ENCODE data around the gene NRM. TPM values are rescaled to one million over a fixed set of nuclear protein-coding genes. Genes with fewer than 3 reads are reported as not detected.
"Not testable (repeated sequence)": the region's sequence is repeated elsewhere in the genome, so short reads cannot be mapped to it uniquely, and the experiment has no call there.

The NRM gene
- polyA plus RNA-seq, 1 donor: 30.9 TPM

DNA sequence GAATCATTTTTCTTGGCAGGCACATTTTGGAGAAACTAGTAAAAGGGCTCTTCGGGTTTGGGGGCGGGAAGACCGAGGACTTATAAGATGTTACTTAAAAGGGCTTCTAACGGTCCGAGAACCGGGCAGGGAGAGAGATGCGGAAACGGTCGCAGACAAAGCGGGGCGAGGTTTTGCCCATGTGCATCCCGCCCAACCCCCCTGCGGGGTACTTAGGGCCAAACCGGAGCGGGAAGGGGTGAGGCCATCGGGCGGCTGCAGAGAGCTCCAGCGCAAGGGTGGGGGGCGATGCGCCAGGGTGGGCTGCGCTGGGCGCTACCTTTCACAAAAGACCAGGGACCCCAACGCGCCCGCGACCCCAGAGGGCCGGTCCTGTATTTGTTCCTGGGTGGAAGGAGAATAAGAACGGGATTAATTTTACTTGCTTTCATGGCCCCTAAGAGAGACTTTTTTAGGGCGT, 30.0 kb upstream of the NRM start:
- DNase-seq (ENCODE audit: low read depth): no peak

DNA sequence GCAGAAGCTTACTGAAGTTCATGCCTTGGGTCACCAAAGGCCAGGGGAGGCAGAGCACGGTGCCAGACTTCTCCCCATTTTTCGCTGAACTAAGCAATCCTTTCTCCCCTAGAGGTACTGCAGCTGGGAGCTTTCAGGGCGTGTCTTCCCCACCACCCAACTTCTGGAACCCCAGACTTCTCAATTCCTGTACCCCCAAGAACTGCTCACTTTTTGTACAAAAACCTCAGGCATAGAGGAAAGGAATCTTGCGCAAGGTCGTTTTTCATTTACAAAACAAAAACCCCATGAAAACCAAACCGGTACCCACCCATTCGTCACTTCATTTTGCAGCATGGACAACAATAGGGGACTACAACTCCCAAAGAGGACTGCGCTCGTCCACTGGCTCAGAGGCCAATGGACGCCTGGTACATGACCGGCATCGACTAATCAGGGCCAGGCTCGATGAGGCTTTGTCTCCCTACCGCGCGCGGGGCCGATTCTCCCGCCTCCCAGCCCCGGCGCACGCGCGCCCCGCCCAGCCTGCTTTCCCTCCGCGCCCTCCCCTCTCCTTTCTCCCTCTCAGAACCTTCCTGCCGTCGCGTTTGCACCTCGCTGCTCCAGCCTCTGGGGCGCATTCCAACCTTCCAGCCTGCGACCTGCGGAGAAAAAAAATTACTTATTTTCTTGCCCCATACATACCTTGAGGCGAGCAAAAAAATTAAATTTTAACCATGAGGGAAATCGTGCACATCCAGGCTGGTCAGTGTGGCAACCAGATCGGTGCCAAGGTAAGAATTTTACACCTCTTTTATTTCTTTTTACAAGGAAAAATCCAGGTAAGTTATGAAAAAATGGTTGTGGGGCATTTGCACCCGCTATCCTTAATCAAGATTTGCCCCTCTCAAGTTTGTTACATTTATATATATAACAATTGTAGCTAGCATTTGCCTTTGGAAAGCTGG, 29.3 kb upstream of the NRM start, which contains the start of gene TUBB:
Gene TUBB, plus strand, starts transcription at position 562 of the 947 bp plus-strand sequence. Its CDS starts 155 bp downstream, at position 717.
- peak; percentile 97 for DNase-seq (ENCODE audit: low read depth)

DNA sequence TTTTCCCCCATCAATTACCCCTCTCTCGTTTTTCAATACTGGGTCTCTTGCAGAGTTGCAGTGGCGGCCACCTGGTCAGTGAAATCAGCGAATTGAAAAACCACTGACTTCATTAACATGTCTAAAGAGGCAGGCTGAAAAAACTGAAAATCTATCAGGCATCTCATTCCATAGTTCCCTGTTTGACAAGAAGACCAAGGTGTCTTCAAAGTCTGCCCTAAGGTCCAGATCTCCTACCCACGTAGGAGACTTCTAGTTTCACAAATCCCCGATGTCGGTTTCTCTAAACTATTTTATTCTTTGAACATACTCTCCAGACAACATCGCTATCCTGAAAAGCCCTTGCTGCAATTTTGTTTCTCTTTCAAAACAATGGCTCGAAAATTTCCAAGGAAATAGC, 28.6 kb upstream of the NRM start:
- no peak for DNase-seq (ENCODE audit: low read depth)

DNA sequence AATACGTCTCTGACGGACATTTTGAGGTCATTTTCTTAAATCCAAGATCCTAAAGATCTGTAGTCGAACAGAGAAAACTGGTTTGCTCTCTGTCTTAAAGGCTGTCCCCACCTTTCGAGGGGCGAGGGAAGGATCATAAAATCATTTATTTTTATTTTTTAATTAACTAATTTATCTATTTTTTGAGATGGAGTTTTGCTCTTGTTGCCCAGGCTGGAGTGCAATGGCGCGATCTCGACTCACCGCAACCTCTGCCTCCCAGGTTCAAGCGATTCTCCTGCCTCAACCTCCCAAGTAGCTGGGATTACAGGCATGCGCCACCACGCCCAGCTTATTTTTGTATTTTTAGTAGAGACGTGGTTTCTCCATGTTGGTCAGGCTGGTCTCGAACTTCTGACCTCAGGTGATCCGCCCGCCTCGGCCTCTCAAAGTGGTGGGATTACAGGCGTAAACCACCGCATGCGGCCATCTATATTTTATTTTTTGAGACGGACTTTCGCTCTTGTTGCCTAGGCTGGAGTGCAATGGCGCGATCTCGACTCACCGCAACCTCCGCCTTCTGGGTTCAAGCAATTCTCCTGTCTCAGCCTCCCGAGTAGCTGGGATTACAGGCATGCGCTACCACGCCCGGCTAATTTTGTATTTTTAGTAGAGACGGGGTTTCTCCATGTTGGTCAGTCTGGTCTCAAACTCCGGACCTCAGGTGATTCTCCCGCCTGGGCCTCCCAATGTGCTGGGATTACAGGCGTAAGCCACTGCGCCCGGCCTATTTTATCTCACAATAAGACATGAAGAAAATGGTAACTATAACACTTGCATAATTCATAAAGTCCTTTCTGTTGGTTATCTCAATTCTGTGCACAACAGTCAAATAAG, 27.3 kb upstream of the NRM start:
- not testable (repeated sequence) for DNase-seq (ENCODE audit: low read depth)

DNA sequence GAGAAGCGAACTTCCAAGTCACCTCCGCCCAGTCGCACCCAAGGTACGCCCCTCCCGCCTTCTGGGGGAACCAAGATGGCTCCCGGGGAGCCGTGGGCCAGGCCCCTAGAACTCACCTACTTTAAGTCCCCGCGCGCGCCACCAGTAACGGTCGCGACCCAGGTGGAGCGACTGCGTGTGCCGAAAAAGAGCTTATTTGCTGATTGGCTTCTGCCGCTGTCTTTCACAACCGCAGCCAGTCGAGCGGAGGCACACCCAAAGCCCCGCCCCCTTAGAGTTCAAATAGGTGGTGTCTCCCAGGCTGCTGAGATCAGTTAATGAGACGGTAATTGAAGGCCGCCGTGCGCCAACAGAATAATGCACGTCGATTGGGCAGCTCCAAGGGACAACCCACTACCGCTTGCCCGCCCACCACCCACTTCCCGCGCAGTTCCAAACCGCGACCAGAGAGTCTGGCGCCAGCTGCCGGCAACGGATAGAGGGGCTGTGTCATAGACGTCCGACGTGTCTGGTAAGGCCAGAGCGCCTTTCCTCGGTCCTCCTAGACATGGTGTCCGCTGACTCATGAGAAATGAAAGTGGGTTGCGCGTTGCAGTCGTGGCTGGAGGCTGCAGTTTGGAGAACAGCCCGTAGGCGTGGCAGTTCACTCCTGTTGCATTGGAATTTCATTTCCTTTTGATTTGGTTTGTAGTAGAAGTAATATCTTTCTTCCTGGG, 26.5 kb upstream of the NRM start, which contains the start of gene MDC1:
Gene MDC1, minus strand, starts transcription at position 153 of the 716 bp plus-strand sequence. CDS start 2,106 bp downstream, outside the sequence.
- DNase-seq (ENCODE audit: low read depth): peak; percentile 98

DNA sequence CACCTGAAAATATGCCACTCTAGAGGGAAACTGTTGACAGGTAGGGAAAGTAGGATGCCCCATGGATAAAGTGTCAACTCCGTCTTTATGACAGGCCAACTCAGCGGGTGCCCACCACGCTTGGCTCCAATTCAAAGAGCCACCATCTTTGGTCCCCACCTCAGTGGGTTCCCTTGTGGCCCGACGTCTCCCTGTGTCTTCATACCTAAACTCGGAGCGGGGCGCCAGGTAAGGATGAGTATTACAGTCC, 26.0 kb upstream of the NRM start:
- no peak for DNase-seq (ENCODE audit: low read depth)

DNA sequence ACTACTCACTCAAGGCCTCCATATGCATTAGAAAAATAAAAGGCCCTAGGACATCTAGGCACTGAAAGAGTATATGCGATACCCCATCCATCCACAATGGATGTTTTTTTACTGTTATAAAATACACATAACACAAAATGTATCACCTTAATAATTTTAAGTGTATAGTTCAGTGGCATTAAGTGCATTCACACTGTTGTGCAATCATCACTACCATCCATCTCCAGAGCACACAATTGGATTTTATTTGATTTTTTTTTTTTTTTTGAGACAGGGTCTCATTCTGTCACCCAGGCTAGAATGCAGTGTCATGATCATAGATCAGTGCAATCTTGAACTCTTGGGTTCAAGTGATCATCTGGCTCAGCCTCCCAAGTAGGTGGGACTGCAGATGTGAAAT, 23.5 kb upstream of the NRM start:
- DNase-seq (ENCODE audit: low read depth): no peak

DNA sequence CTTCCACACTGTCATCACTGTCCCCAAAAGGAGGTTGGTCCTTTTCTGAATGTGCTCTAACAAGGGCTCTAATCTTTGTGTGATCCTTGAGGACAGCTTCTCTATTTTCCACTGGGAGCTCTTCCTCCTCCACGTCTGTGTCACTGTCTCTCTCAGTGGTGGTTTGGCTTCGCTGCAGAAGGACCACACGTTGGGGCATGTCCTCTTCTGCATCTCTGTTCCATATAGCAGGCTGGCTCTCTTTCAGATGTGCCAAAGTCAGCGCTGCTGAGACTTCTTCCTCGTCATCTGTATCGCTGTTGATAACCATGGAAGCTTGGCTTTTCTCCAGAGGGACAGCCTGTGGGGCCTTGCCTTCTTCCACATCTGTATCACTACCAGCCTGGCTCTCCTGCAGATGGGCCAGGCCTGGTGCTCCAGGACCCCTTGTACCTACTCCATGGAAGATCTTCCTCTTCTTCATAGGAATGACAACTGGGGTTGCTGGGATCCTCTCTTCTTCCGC, 21.7 kb upstream of the NRM start:
- DNase-seq (ENCODE audit: low read depth): no peak

DNA sequence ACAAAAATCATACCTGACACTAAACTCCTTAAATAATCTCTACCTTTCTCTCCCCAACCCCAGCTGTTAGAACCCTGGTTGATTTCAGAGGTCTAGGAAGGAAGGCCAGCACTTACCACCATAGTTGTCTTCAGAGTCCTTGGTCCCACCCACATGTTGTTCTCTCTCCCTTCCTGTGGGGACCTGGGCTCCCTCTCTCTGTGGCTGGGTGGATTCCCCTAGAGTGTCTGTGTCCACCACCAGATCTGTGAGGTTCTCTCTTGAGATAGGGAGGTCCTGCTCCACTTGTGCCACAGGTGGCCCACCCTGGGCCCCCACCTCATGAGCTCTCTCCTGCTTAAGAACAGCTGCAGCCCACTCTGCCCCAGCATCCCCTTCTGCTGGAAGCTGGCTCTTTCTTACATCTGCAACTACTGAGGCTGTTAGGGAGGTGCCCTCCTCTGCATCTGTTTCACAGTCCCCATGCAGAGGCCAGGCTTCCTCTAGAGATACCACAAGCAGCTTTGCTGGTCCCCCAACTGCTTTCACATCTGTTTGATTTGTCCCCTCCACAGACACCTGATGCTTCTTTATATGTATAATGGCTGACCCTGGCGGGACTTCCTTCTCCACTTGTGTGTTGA, 21.1 kb upstream of the NRM start:
- DNase-seq (ENCODE audit: low read depth): no peak

DNA sequence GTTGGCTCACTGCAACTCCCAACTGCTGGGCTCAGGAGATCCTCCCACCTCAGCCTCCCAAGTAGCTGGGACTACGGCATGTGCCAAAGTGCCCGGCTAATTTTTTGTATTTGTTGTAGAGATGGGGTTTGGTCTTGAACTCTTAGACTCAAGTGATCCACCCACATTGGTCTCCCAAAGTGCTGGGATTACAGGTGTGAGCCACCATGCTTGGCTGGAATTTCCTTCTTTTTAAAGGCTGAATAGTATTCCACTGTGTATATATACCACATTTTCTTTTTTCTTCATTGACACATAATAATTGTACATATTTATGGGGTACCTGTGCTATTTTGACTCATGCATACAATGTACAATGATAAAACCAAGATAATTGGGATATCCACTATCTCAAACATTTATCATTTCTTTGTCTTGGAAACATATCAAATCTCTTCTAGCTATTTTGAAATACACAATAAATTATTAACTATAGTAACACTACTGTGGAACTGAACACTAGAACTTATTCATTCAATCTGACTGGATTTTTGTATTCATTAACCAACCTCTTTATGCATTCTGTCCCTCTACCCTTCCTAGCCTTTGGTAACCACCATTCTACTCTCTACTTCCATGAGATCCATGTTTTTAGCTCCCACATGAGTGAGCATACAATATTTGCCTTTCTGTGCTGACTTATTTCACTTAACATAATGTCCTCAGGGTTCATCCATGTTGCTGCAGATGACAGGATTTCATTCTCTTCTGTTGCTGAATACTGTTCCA, 18.5 kb upstream of the NRM start:
- DNase-seq (ENCODE audit: low read depth): no peak

DNA sequence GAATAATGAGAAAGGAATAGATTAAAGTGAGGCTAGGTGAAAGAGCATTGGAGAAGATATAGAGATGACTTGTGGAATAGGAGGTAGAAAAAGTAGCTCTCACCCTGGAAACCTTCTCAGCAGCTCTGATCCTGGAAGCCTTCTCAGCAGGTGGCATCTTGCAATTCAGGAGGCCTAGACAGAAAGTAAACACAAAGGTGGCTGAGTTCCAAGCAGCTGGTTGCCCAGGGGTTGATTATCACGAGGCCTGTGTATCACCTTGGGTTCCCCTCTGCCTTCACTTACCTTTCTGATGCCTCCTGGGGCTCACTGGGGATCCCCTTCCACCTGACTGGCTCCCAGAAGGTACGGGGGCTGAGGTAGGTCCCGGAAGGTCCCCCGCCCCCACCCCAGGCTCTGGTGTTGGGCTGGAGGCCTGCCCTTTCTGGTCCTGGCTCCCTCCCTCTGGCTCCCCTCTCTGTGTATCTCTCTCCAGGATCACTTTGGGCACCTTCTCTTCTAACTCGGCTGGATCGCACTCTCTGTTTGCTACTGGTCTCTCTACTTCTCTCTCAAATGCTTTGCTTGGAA, 16.6 kb upstream of the NRM start:
- DNase-seq (ENCODE audit: low read depth): no peak

DNA sequence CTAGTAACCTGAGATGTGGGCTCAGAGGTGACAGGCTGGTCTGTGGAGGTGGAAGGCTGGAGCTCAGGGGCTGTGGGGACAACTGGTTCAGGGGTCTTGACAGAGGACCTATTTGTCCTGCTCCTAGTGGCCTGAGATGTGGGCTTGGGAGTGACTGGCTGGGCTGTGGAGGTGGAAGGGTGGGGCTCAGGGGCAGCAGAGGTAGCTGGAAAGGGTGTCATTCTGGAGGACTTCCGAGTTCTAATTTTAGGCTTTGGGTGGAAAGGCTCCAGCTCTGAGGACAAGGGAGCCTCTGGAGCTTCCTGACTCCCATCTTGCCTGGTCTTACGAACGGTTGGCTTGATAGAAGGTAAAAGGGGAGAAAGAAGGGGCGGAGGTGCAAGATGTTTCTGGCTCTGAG, 14.8 kb upstream of the NRM start:
- DNase-seq (ENCODE audit: low read depth): no peak

DNA sequence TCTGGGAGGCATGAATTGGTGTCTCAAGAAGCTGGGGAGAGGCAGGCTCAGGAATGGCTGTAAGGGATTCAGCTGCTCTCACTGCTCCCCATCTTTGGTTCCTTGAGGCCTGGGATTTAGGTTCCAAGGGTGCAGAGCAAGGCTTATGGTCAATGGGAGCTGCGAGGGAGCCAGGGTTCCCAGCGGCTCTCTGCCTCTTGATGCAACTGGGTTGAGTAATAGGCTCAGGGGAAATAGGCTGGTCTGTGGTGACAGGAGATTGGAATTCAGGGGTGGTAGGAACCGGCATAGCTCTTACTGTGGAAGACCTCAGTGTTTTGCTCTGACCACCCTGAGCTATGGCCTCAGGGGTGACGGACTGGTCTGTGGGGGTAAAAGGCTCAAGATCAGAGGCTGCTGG, 13.0 kb upstream of the NRM start:
- DNase-seq (ENCODE audit: low read depth): no peak

DNA sequence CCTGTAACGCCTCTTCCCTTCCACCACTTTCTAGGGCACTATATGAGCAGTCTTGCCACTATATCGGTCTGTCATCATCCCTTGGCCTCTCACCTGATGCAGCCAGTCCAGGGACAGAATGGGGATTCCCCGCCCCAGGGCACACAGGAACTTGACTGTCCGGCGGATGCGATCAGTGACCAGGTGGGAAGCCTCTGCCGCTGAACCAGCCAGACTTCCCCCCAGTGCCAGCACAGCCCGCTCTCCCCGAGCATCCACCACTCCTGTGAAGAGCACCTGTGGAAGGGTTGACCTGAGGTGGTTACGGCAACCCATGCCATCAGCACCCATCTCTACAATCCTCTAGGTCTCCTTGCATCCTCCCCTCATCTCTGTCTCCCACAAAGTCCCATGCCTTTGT, 12.2 kb upstream of the NRM start:
- DNase-seq (ENCODE audit: low read depth): no peak

DNA sequence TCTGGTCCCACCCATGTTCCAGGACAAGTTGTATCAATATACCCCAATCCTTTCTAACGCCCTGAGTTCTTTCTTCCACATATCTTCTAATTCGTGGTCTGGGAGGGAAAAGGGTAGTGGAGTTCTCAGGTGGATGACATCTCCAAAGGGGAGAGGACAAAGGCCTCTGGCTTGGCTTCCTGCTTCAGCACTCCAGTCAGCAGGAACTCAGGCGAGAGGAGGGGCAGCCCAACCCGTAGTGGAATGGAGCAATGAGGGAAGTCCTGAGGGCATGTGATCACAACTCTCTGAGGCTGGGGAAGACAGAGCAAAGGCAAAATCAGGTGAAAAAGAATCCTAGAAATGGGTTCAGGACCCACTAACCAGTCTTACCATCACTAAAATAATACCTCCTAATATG, 9.6 kb upstream of the NRM start:
- no peak for DNase-seq (ENCODE audit: low read depth)

DNA sequence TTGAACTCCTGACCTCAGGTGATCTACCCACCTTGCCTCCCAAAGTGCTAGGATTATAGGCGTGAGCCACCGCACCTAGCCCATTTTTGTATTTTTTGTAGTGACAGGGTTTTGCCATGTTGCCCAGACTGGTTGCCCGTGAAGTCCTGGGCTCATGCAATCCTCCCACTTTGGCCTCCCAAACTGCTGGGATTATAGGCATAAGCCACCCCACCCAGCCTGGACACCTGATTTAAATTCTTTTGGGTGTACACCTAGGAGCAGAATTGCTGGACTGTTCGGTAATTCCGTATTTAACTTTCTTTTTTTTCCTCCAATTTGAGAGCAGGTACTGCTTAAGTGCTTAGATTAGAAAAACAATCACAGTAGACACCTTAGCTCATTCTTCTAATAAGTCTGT, 5.6 kb upstream of the NRM start:
- no peak for DNase-seq (ENCODE audit: low read depth)

DNA sequence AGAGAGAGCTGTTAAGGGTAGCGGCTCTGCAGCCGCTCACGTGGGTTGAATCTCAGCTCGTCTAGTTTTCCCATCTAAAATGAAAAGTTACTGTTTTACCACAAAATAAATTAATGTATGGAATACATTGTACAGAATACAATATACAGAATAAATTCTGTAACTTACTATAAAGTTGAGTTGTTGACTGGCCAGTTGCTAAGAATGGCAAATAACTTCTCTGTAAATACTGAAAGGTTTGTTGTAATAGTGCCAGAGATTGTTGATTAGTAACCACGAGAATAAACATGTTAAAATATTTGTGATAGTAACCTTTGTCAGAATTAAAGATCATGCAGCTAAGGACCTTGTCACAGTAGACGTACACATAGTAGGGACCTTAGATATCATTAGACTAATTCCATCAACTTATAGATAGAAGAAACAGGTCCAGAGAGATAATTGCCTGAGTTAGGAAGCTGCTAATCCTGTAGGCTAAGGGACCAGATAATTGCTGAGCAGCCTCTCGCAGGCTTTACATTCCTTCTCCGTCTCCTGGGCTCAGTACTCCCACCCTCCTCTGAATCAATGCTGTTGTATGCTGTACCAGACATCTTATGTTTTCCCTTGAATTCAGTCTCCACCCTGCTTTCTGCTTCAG, 544 bp upstream of the NRM start:
- no peak for DNase-seq (ENCODE audit: low read depth)

DNA sequence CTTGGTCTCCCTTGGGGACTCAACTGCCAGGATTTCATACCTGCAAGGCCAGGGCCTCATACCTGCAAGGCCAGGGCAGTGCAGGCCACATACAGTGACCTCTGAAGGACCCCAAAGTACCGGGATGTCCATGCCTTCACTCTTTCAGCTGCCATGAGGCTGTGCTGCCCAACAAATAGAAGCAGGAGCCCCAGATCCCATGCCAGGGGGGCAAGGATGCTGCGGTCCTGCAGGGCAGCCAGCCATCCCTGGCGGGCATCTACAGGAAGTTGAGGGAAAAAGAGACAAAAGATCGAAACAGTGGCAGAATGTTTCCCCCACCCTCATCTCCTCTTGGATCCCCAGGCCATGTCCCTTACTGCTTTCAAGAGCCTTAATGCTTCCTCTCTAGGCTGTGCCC, 799 bp downstream of the NRM start:
- DNase-seq (ENCODE audit: low read depth): no peak

DNA sequence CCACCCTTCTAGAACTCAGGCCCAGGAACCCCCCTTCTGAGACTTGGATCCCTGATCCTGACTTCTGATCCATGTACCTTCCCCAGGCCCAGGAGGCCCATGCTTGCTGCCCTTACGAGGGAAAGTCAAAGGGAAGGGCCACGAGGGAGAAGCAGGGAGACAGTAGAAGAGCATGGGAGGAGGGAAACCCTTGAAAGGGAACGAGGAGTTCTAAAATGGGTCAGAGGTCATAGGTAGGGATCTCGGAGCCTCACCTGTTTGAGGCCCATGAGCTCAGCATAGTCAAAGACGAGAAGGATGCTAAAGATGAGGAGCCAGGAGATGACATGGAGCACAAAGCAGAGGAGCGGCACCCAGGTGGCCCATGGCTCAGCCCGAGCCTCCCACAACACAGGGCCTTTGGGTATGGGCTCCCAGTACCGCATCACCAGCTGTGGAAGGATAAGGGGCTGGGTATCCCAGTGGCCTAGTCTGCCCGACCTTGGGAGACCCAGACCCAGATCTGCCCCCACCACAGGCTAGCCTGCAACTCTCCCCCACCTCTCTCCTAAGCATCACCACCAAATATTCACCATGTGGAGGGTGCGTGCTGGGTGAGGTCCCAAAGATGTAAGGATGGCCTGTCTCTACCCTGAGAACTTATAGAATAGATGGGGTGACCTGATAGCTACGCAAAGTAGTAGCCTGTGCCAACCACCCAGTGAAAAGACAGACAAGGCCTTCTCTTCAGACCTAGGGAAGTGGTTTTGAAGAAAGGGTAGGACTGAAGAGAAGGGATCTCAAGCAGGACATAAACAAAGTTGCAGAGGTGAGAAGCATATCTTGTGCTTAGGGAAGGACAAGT, 1.5 kb downstream of the NRM start:
- DNase-seq (ENCODE audit: low read depth): no peak
